Upper lobe of left lung (tissue), 6 donors: ENCODE data around the gene MFRP. TPM values are rescaled to one million over a fixed set of nuclear protein-coding genes. Genes with fewer than 3 reads are reported as not detected.

ENCODE experiments used
- ATAC-seq, 2 donors: fragments of 200-7000 bp; cut with Tn5 transposase; one replicate each; pipeline ENCODE4 v1.9.1; 2022; ENCODE audit warnings: mild to moderate bottlenecking in 2 of 2, moderate library complexity in 2 of 2; ENCODE audit not compliant: low FRiP score in 2 of 2
- DNase-seq, 2 donors: peaks; one replicate each; pipeline ENCODE4 v3.0.0-alpha.2; 2019 to 2020
- H3K27ac ChIP-seq, 4 donors: fragments of 200-600 bp; sonication (generic); one replicate each; pipeline ENCODE4 v1.5.1; 2016 to 2019
- H3K27me3 ChIP-seq, 4 donors: fragments of 200-600 bp; sonication (generic); one replicate each; pipeline ENCODE4 v1.5.1; 2017 to 2019
- H3K36me3 ChIP-seq, 4 donors: fragments of 200-600 bp; sonication (generic); one replicate each; pipeline ENCODE4 v1.5.1; 2016 to 2019
- H3K4me1 ChIP-seq, 4 donors: fragments of 200-600 bp; sonication (generic); one replicate each; pipeline ENCODE4 v1.5.1; 2018 to 2019
- H3K4me3 ChIP-seq, 4 donors: fragments of 200-600 bp; sonication (generic); one replicate each; pipeline ENCODE4 v1.5.1; 2017 to 2019; ENCODE audit warnings: mild to moderate bottlenecking in 2 of 4, moderate library complexity in 1 of 4
- H3K9me3 ChIP-seq, 4 donors: fragments of 200-600 bp; sonication (generic); one replicate each; pipeline ENCODE4 v1.5.1; 2018 to 2019
- CTCF ChIP-seq, 6 experiments: fragments of 450-650 bp in 4 of 6; fragments of 200-600 bp in 2 of 6; sonication (generic) in 2 of 6; IDR thresholded peaks; one replicate each; pipeline ENCODE4 v1.5.1; 2016 to 2019; ENCODE audit warnings: antibody characterized with exemption in 6 of 6
- EP300 ChIP-seq, 4 donors: sonication (generic); formaldehyde crosslinking; IDR thresholded peaks; one replicate each; pipeline ENCODE4 v1.5.1; 2017; ENCODE audit warnings: antibody characterized with exemption in 4 of 4, control low read depth in 2 of 4
- POLR2A ChIP-seq, 4 donors: fragments of 450-650 bp; IDR thresholded peaks; one replicate each; pipeline ENCODE4 v1.5.1; 2016 to 2017; ENCODE audit warnings: antibody characterized with exemption in 4 of 4, mild to moderate bottlenecking in 2 of 4
- POLR2AphosphoS5 ChIP-seq, 2 donors: sonication (generic); formaldehyde crosslinking; IDR thresholded peaks; one replicate each; pipeline ENCODE4 v1.5.1; 2017; ENCODE audit warnings: antibody characterized with exemption in 2 of 2
- WGBS, 2 donors: methylation state at CpG; one replicate each; pipeline ENCODE4 v1.1.5; 2017 to 2018; 5-methylcytosine and 5-hydroxymethylcytosine counted together
- total RNA-seq, 6 donors: library from RNA; depleted of rRNA in 4 of 6; stranded (reverse); fragments of >200 nt in 4 of 6; gene quantifications; one replicate each; pipeline versions ENCODE4 v1.1.0 to v1.2.1, GENCODE V29; 2016 to 2021
- donor health status: DM: no; HTN: no; CAD: no; lungs with moderate emphysema.
- donor health status: DM: no; HTN: yes; CAD: no; lungs with severe emphysema.

Gene MFRP
- total RNA-seq, 6 donors from 2014 or later: not detected

- peaks cover 4 to 76% (median 36%) of the 10 kb centered on the region in 4 donors for H3K36me3 ChIP-seq
Observed at GRCh38 chr11:119306373-119306890, 40.1 kb downstream of the MFRP start.

GRCh38 chr11:119305556-119306372 lies 40.7 kb downstream of the MFRP start:
- TF ChIP-seq POLR2AphosphoS5 (IDR thresholded peaks at IDR 0.05) (no peak), EP300 (IDR thresholded peaks at IDR 0.05) (no peak), POLR2A (IDR thresholded peaks at IDR 0.05) (no peak), CTCF (IDR thresholded peaks at IDR 0.05) (no peak)
- H3K4me1 ChIP-seq: peaks cover 0 to 6% (median 0%) of the 10 kb centered on the region in 4 donors
- H3K27ac ChIP-seq: peak overlapping the region in 3 of 4 donors; percentile 7 to 40 (median 26)
- peaks cover 4 to 76% (median 36%) of the 10 kb centered on the region in 4 donors for H3K36me3 ChIP-seq
- 95% methylated on average over 7 of the region's 7 CpGs for whole genome bisulfite sequencing, 2 donors
- no peaks in the 10 kb centered on the region for H3K27me3 ChIP-seq
- no peaks in the 10 kb centered on the region for H3K9me3 ChIP-seq
- DNase-seq: no peak
- H3K4me3 ChIP-seq: no peak overlapping the region
- no peak for ATAC-seq

More at GRCh38 chr11:119306373-119306890, 40.1 kb downstream of the MFRP start:
- DNase-seq: no peak
- Histone ChIP-seq H3K9me3 (no peaks in the 10 kb centered on the region), H3K27me3 (no peaks in the 10 kb centered on the region), H3K4me1 (peaks cover 0 to 6% (median 0%) of the 10 kb centered on the region in 4 donors), H3K4me3 (no peak overlapping the region), H3K27ac (peak overlapping the region in 3 of 4 donors; percentile 7 to 40 (median 26))
- 72 to 73% methylated on average over 3 to 5 of the region's 5 CpGs for WGBS, 2 donors
- TF ChIP-seq CTCF (IDR thresholded peaks at IDR 0.05): no peak
- no peak for TF ChIP-seq POLR2AphosphoS5 (IDR thresholded peaks at IDR 0.05)
- TF ChIP-seq EP300 (IDR thresholded peaks at IDR 0.05): no peak
- no peak for TF ChIP-seq POLR2A (IDR thresholded peaks at IDR 0.05)
- ATAC-seq: peak; percentile 11 to 19

- ATAC-seq (no peak), DNase-seq (no peak)
- peaks cover 0 to 6% (median 0%) of the 10 kb centered on the region in 4 donors for H3K4me1 ChIP-seq
- peaks cover 6 to 76% (median 50%) of the 10 kb centered on the region in 4 donors for H3K36me3 ChIP-seq
- H3K4me3 ChIP-seq: no peak overlapping the region
- 88 to 90% methylated on average over 5 of the region's 5 CpGs for WGBS, 2 donors
- no peaks in the 10 kb centered on the region for H3K9me3 ChIP-seq
- no peak for TF ChIP-seq POLR2A (IDR thresholded peaks at IDR 0.05)
- TF ChIP-seq POLR2AphosphoS5 (IDR thresholded peaks at IDR 0.05): no peak
- TF ChIP-seq CTCF (IDR thresholded peaks at IDR 0.05): no peak
- TF ChIP-seq EP300 (IDR thresholded peaks at IDR 0.05): no peak
- no peak overlapping the region for H3K27ac ChIP-seq
- no peaks in the 10 kb centered on the region for H3K27me3 ChIP-seq
Observed at GRCh38 chr11:119303227-119303718, 43.2 kb downstream of the MFRP start.

- no peak overlapping the region for H3K4me3 ChIP-seq
- 81 to 90% methylated on average over 3 of the region's 3 CpGs for WGBS, 2 donors
- no peaks in the 10 kb centered on the region for H3K27me3 ChIP-seq
- H3K27ac ChIP-seq: no peak overlapping the region
- no peaks in the 10 kb centered on the region for H3K9me3 ChIP-seq
- peaks cover 7 to 80% (median 61%) of the 10 kb centered on the region in 4 donors for H3K36me3 ChIP-seq
- DNase-seq (no peak), ATAC-seq (no peak)
- TF ChIP-seq POLR2A (IDR thresholded peaks at IDR 0.05): no peak
- no peak for TF ChIP-seq POLR2AphosphoS5 (IDR thresholded peaks at IDR 0.05)
- TF ChIP-seq EP300 (IDR thresholded peaks at IDR 0.05): no peak
- no peak for TF ChIP-seq CTCF (IDR thresholded peaks at IDR 0.05)
- no peaks in the 10 kb centered on the region for H3K4me1 ChIP-seq
Observed at GRCh38 chr11:119300198-119300964, 46.1 kb downstream of the MFRP start.
